HEK293 (cell line): ENCODE results near the gene TCTN1.
A peak's percentile ranks its signal among the peaks of the same experiment; 100 is the strongest.

Experiments used
- CTCF ChIA-PET: fragments of 350-600 bp; formaldehyde crosslinking; extraction: SDS; loops from one replicate; lab custom pipeline; 2021; ENCODE audit warnings: antibody characterized with exemption; lab: Yijun Ruan, JAX
- POLR2A ChIA-PET: fragments of 300-600 bp; formaldehyde crosslinking; extraction: SDS; loops from one replicate; lab custom pipeline; 2020; ENCODE audit warnings: antibody characterized with exemption, inconsistent platforms; lab: Yijun Ruan, JAX
- H3K27ac ChIP-seq: fragments of 200-500 bp; sonication (Bioruptor generic); 2 replicates; pipeline ENCODE4 v1.5.1; 2014; ENCODE audit warnings: low read depth, low read length, control low read depth, inconsistent platforms; ENCODE audit errors: extremely low read depth
- H3K36me3 ChIP-seq, 2 experiments: fragments of 200-500 bp in 1 of 2; sonication (Bioruptor generic) in 1 of 2; 1 replicate in 1 of 2; 2 replicates in 1 of 2; pipeline ENCODE4 v1.5.1; 2014 to 2017; ENCODE audit warnings: inconsistent platforms in 2 of 2, low read length in 2 of 2; ENCODE audit not compliant: control insufficient read depth in 2 of 2, insufficient read depth in 1 of 2
- H3K4me1 ChIP-seq: fragments of 200-500 bp; sonication (Bioruptor generic); 2 replicates; pipeline ENCODE4 v1.5.1; 2014; ENCODE audit warnings: mild to moderate bottlenecking, low read length, inconsistent platforms; ENCODE audit not compliant: control insufficient read depth, insufficient read depth
- H3K4me3 ChIP-seq: 2 replicates; pipeline ENCODE4 v1.5.1; 2011; ENCODE audit warnings: low read depth, mild to moderate bottlenecking, control low read depth, low read length, moderate library complexity
- H3K9me3 ChIP-seq: fragments of 200-500 bp; sonication (Bioruptor generic); 2 replicates; pipeline ENCODE4 v1.5.1; 2014; ENCODE audit warnings: low read depth, low read length, inconsistent platforms; ENCODE audit not compliant: control insufficient read depth, insufficient read depth
- GLI4 ChIP-seq: fragments of 450-650 bp; formaldehyde crosslinking; IDR thresholded peaks from 2 replicates; pipeline ENCODE4 v1.5.1; 2016; ENCODE audit warnings: missing biosample characterization, missing genetic modification characterization
- GLIS1 ChIP-seq: fragments of 450-650 bp; formaldehyde crosslinking; IDR thresholded peaks from 2 replicates; pipeline ENCODE4 v1.5.1; 2016; ENCODE audit warnings: missing biosample characterization, missing genetic modification characterization
- GLIS2 ChIP-seq: fragments of 450-650 bp; formaldehyde crosslinking; IDR thresholded peaks from 2 replicates; pipeline ENCODE4 v1.5.1; 2016; ENCODE audit warnings: missing biosample characterization, missing genetic modification characterization
- HIC1 ChIP-seq: fragments of 450-650 bp; formaldehyde crosslinking; IDR thresholded peaks from 2 replicates; pipeline ENCODE4 v1.5.1; 2016; ENCODE audit warnings: missing biosample characterization, missing genetic modification characterization
- SCRT1 ChIP-seq: fragments of 450-650 bp; formaldehyde crosslinking; IDR thresholded peaks from 2 replicates; pipeline ENCODE4 v1.5.1; 2016; ENCODE audit warnings: missing biosample characterization, missing genetic modification characterization, borderline replicate concordance
- SCRT2 ChIP-seq: fragments of 450-650 bp; formaldehyde crosslinking; IDR thresholded peaks from 2 replicates; pipeline ENCODE4 v1.5.1; 2016; ENCODE audit warnings: missing biosample characterization, missing genetic modification characterization
- ZBTB17 ChIP-seq: fragments of 450-650 bp; formaldehyde crosslinking; IDR thresholded peaks from 2 replicates; pipeline ENCODE4 v1.5.1; 2016; ENCODE audit warnings: missing biosample characterization, missing genetic modification characterization
- ZBTB20 ChIP-seq: fragments of 450-650 bp; formaldehyde crosslinking; IDR thresholded peaks from 2 replicates; pipeline ENCODE4 v1.5.1; 2016; ENCODE audit warnings: missing biosample characterization, missing genetic modification characterization
- ZNF155 ChIP-seq: fragments of 450-650 bp; formaldehyde crosslinking; IDR thresholded peaks from 2 replicates; pipeline ENCODE4 v1.5.1; 2016; ENCODE audit warnings: missing biosample characterization, missing genetic modification characterization
- ZNF585B ChIP-seq: fragments of 450-650 bp; formaldehyde crosslinking; IDR thresholded peaks from 2 replicates; pipeline ENCODE4 v1.5.1; 2016; ENCODE audit warnings: missing biosample characterization, missing genetic modification characterization
- ZNF596 ChIP-seq: fragments of 450-650 bp; IDR thresholded peaks from 2 replicates; pipeline ENCODE4 v1.5.0; 2018; ENCODE audit warnings: missing biosample characterization, mild to moderate bottlenecking, missing genetic modification characterization, moderate library complexity
- ZNF624 ChIP-seq: fragments of 450-650 bp; formaldehyde crosslinking; IDR thresholded peaks from 2 replicates; pipeline ENCODE4 v1.5.1; 2017; ENCODE audit warnings: missing biosample characterization, missing genetic modification characterization
- ZNF830 ChIP-seq: fragments of 450-650 bp; IDR thresholded peaks from 2 replicates; pipeline ENCODE4 v1.5.0; 2018; ENCODE audit warnings: missing biosample characterization, missing genetic modification characterization, low read depth, mild to moderate bottlenecking, moderate library complexity
- TF ChIP-seq, protein P1 (sequence below): fragments of 450-650 bp; formaldehyde crosslinking; conservative IDR thresholded peaks from 2 replicates; pipeline ENCODE4 v1.5.1; 2016; ENCODE audit warnings: low read depth, missing biosample characterization, missing genetic modification characterization

The TCTN1 gene

DNA sequence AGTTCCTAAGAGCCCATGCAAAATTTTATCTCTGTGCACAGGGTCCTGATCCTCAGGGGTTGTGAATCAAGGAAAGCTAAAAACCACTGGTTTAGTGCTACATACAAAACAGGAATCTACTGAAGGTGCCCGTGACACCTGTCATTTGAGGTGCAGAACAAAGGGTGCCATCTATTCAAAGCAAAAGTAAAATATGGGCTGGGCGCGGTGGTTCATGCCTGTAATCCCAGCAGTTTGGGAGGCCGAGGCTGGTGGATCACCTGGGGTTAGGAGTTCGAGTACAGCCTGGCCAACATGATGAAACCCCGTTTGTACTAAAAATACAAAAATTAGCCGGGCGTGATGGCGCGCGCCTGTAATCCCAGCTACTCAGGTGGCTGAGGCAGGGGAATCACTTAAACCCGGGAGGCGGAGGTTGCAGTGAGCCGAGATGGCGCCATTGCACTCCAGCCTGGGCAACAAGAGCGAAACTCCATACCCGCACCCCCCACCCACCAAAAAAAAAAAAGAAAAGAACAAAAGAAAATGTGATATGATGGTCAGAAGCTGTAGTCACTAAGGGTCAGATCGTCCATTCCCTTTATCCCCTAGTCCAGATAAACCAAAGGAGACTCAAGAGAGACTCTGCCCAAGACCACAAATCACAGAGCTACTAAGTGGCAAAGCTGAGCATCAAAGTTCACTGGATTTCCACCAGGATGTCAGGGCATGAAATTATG, 34.2 kb upstream of the TCTN1 start:
- CTCF ChIA-PET: interaction anchor here (0.5 to 1.6 kb wide), 7 partner anchors 8 to 193 kb away, joined by 3 to 10 read pairs (median 4); no protein-coding TSS in a partner anchor
- POLR2A ChIA-PET: interaction anchor here (0.6 kb wide), 1 partner anchor 10 kb away, joined by 3 read pairs; no protein-coding TSS in a partner anchor
- Histone ChIP-seq H3K9me3 (no peaks in the 10 kb centered on the region), H3K4me1 (peaks cover 21% of the 10 kb centered on the region), H3K4me3 (no peak overlapping the region), H3K36me3 (no peaks in the 10 kb centered on the region; a peak in 1 of 3 replicates), H3K27ac (no peak overlapping the region; the same call in 1 of the 2 replicates)
- TF ChIP-seq, protein P1, sequence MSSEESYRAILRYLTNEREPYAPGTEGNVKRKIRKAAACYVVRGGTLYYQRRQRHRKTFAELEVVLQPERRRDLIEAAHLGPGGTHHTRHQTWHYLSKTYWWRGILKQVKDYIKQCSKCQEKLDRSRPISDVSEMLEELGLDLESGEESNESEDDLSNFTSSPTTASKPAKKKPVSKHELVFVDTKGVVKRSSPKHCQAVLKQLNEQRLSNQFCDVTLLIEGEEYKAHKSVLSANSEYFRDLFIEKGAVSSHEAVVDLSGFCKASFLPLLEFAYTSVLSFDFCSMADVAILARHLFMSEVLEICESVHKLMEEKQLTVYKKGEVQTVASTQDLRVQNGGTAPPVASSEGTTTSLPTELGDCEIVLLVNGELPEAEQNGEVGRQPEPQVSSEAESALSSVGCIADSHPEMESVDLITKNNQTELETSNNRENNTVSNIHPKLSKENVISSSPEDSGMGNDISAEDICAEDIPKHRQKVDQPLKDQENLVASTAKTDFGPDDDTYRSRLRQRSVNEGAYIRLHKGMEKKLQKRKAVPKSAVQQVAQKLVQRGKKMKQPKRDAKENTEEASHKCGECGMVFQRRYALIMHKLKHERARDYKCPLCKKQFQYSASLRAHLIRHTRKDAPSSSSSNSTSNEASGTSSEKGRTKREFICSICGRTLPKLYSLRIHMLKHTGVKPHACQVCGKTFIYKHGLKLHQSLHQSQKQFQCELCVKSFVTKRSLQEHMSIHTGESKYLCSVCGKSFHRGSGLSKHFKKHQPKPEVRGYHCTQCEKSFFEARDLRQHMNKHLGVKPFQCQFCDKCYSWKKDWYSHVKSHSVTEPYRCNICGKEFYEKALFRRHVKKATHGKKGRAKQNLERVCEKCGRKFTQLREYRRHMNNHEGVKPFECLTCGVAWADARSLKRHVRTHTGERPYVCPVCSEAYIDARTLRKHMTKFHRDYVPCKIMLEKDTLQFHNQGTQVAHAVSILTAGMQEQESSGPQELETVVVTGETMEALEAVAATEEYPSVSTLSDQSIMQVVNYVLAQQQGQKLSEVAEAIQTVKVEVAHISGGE (tag by site-specific recombination): no peak
- no peak for TF ChIP-seq GLI4 (tag by site-specific recombination)
- TF ChIP-seq ZNF624: no peak
- no peak for TF ChIP-seq HIC1
- TF ChIP-seq GLIS1: no peak
- TF ChIP-seq ZNF585B: no peak
- no peak for TF ChIP-seq ZBTB17
- no peak for TF ChIP-seq ZNF155 (tag by site-specific recombination)
- TF ChIP-seq ZBTB20: no peak
- TF ChIP-seq ZNF830: no peak
- no peak for TF ChIP-seq SCRT1 (tag by site-specific recombination)

- H3K4me1 ChIP-seq: peaks cover 14% of the 10 kb centered on the region
- peak overlapping the region; percentile 80; the same call in 1 of the 2 replicates for H3K27ac ChIP-seq
- H3K4me3 ChIP-seq: peak overlapping the region; percentile 87
- POLR2A ChIA-PET: interaction anchor here (1.7 to 1.8 kb wide), 2 partner anchors 80 to 114 kb away, joined by 4 to 5 read pairs; partner anchors contain the start of genes FAM216A, GPN3, RAD9B and VPS29
- CTCF ChIA-PET: interaction anchor here (0.7 to 0.8 kb wide), 2 partner anchors 20 to 365 kb away, joined by 3 read pairs; no protein-coding TSS in a partner anchor
- H3K9me3 ChIP-seq: no peaks in the 10 kb centered on the region
- TF ChIP-seq SCRT1 (tag by site-specific recombination) (peak; percentile 90), GLIS2 (tag by site-specific recombination) (no peak), ZNF596 (no peak), SCRT2 (tag by site-specific recombination) (peak; percentile 94), HIC1 (no peak)
- no peaks in the 10 kb centered on the region; a peak in 1 of 3 replicates for H3K36me3 ChIP-seq
Measured at GRCh38 chr12:110581931-110582275, 32.0 kb upstream of the TCTN1 start.
